Skeletal muscle satellite cell (primary cell): ENCODE results near the gene VPS13A.
"Not testable (repeated sequence)": the region's sequence is repeated elsewhere in the genome, so short reads cannot be mapped to it uniquely, and the experiment has no call there.

Source experiments
- H3K27me3 ChIP-seq: 2 replicates; pipeline ENCODE4 v1.7.0; 2013; ENCODE audit warnings: low read length; ENCODE audit not compliant: control insufficient read depth, insufficient read depth
- H3K36me3 ChIP-seq: 2 replicates; pipeline ENCODE4 v1.7.0; 2013; ENCODE audit warnings: mild to moderate bottlenecking, control low read depth, low read length; ENCODE audit not compliant: insufficient read depth
- H3K4me1 ChIP-seq: 2 replicates; pipeline ENCODE4 v1.7.0; 2013; ENCODE audit warnings: low read length; ENCODE audit not compliant: control insufficient read depth, insufficient read depth
- H3K4me2 ChIP-seq: 2 replicates; pipeline ENCODE4 v1.7.0; 2013; ENCODE audit warnings: mild to moderate bottlenecking, low read length
- H3K4me3 ChIP-seq: 2 replicates; pipeline ENCODE4 v1.7.0; 2013; ENCODE audit warnings: low read length
- H3K9ac ChIP-seq: 2 replicates; pipeline ENCODE4 v1.7.0; 2013; ENCODE audit warnings: mild to moderate bottlenecking, low read depth, low read length, moderate library complexity
- H3K9me3 ChIP-seq: replicated peaks from 2 replicates; pipeline ENCODE4 v1.7.0; 2013; ENCODE audit warnings: mild to moderate bottlenecking, control low read depth, low read length

The VPS13A gene

DNA sequence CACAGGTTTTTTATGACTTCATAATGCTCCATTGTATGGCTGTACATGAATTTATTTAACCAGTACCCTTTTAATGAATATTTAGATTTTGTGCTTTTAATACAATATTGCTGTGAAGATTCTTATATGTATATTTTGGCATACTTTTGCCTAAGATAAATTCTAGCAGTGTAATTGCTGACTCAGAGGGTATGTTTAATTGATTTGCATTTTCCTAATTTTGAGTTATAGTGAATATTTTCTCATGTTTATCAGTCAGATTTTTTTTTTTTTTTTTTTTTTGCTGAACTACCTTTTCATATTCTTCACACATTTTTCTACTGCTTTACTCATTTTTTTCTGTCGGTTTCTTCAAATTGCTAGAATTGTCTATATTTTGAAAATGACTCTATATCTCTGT is 222.6 kb downstream of the VPS13A start:
- H3K4me1 ChIP-seq: peaks cover 46% of the 10 kb centered on the region
- no peak overlapping the region for H3K9ac ChIP-seq
- no peak overlapping the region for H3K4me2 ChIP-seq
- no peak overlapping the region for H3K4me3 ChIP-seq
- H3K9me3 ChIP-seq: no peaks in the 10 kb centered on the region
- no peaks in the 10 kb centered on the region for H3K36me3 ChIP-seq
- H3K27me3 ChIP-seq: no peaks in the 10 kb centered on the region

GRCh38 chr9:77402286-77402685 is 225.0 kb downstream of the VPS13A start:
- H3K36me3 ChIP-seq: no peaks in the 10 kb centered on the region
- peak overlapping the region; percentile 74 for H3K9ac ChIP-seq
- peaks cover 41% of the 10 kb centered on the region for H3K4me1 ChIP-seq

DNA sequence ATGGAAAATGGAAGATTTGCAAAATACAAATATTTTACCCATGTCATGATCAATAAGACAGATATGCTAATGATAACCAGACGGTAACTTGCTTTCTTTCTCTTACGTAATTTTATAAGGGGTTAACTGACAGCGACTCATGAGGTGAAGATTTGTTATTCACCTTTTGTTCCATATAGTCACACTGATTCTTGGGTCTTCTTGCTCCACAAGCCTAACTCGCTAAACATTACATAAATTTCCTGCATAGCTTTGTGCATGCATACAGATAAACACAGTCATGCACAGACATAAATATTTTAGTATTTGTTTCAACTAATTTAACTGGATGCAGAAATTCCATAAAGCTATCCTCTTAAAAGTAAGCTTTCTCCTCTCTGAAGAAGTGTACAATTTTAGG is 225.9 kb downstream of the VPS13A start:
- Histone ChIP-seq H3K36me3 (peaks cover 5% of the 10 kb centered on the region), H3K27me3 (no peaks in the 10 kb centered on the region), H3K4me1 (peaks cover 36% of the 10 kb centered on the region), H3K9ac (no peak overlapping the region), H3K4me2 (no peak overlapping the region), H3K9me3 (no peaks in the 10 kb centered on the region), H3K4me3 (no peak overlapping the region)

More at GRCh38 chr9:77402286-77402685, 225.0 kb downstream of the VPS13A start:
- Histone ChIP-seq H3K4me2 (peak overlapping the region; percentile 67), H3K4me3 (no peak overlapping the region), H3K27me3 (no peaks in the 10 kb centered on the region), H3K9me3 (no peaks in the 10 kb centered on the region)

GRCh38 chr9:77408521-77408920 is 231.2 kb downstream of the VPS13A start:
- H3K4me3 ChIP-seq, H3K36me3 ChIP-seq, H3K27me3 ChIP-seq, H3K9ac ChIP-seq, H3K9me3 ChIP-seq, H3K4me2 ChIP-seq, H3K4me1 ChIP-seq: not testable (repeated sequence)

DNA sequence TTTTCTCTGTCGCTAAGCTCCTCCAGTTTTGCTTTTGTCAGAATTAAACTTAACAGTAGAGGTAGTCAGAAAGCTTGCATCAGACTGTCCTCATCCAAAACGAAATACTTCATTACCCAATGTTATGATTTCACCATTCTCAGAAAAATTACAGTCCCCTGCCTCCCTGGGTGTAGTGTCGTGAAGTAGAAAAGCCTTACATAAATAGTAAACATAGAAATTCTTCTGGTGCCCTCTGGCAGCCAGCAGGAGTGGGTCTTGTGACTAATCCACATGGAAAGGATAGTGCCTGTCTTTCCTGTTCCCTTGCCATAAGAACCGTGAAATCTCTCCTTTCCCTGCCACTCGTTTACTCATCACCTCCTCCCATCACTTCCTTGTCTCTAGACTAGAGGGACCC is 240.2 kb downstream of the VPS13A start:
- H3K27me3 ChIP-seq: no peaks in the 10 kb centered on the region
- H3K9ac ChIP-seq: peak overlapping the region; percentile 27
- peak overlapping the region; percentile 2 for H3K4me2 ChIP-seq
- H3K36me3 ChIP-seq: no peaks in the 10 kb centered on the region
- H3K4me1 ChIP-seq: peaks cover 27% of the 10 kb centered on the region
- H3K4me3 ChIP-seq: no peak overlapping the region
- H3K9me3 ChIP-seq: no peaks in the 10 kb centered on the region

- Histone ChIP-seq H3K9ac (peak overlapping the region; percentile 8), H3K9me3 (no peaks in the 10 kb centered on the region), H3K36me3 (no peaks in the 10 kb centered on the region), H3K27me3 (no peaks in the 10 kb centered on the region), H3K4me1 (peaks cover 27% of the 10 kb centered on the region), H3K4me2 (no peak overlapping the region), H3K4me3 (no peak overlapping the region)
These were observed 240.9 kb downstream of the VPS13A start for GRCh38 chr9:77418226-77418625.

- no peak overlapping the region for H3K9ac ChIP-seq
- H3K4me3 ChIP-seq: no peak overlapping the region
- no peaks in the 10 kb centered on the region for H3K9me3 ChIP-seq
- no peaks in the 10 kb centered on the region for H3K27me3 ChIP-seq
- no peaks in the 10 kb centered on the region for H3K36me3 ChIP-seq
- H3K4me1 ChIP-seq: peaks cover 36% of the 10 kb centered on the region
- no peak overlapping the region for H3K4me2 ChIP-seq
These were observed 243.3 kb downstream of the VPS13A start for GRCh38 chr9:77420641-77421040.

- Histone ChIP-seq H3K9ac (no peak overlapping the region), H3K4me3 (no peak overlapping the region), H3K27me3 (no peaks in the 10 kb centered on the region), H3K4me1 (peaks cover 36% of the 10 kb centered on the region), H3K9me3 (no peaks in the 10 kb centered on the region), H3K4me2 (no peak overlapping the region), H3K36me3 (no peaks in the 10 kb centered on the region)
These were observed 244.4 kb downstream of the VPS13A start for GRCh38 chr9:77421506-77422265.

- no peaks in the 10 kb centered on the region for H3K36me3 ChIP-seq
- no peaks in the 10 kb centered on the region for H3K27me3 ChIP-seq
- no peaks in the 10 kb centered on the region for H3K9me3 ChIP-seq
- H3K4me1 ChIP-seq: peaks cover 23% of the 10 kb centered on the region
- no peak overlapping the region for H3K9ac ChIP-seq
- no peak overlapping the region for H3K4me2 ChIP-seq
- H3K4me3 ChIP-seq: no peak overlapping the region
These were observed 245.6 kb downstream of the VPS13A start for GRCh38 chr9:77422969-77423368.

DNA sequence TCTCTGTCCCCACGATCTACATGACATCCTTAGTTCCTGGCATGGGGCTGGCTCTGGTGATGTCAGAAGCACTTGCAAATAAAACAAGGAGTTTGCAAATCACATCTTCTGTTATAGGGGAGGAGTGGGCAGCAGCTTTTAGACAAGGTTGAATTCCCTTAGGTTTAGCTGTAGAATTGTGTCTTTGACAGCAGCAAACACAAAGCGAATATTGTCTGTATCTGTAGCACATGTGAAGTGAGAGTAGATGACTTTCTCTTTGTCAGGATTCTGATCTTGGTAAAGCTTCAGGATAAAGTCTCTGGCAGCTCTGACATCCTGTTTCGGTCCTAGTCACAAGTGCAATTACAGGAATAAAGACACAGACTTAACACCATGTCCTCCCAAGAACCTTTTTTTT is 246.5 kb downstream of the VPS13A start:
- Histone ChIP-seq H3K4me2 (no peak overlapping the region), H3K9me3 (no peaks in the 10 kb centered on the region), H3K4me1 (peaks cover 18% of the 10 kb centered on the region), H3K9ac (no peak overlapping the region), H3K27me3 (no peaks in the 10 kb centered on the region), H3K36me3 (no peaks in the 10 kb centered on the region), H3K4me3 (no peak overlapping the region)

- Histone ChIP-seq H3K27me3 (no peaks in the 10 kb centered on the region), H3K9ac (no peak overlapping the region), H3K4me2 (no peak overlapping the region), H3K9me3 (no peaks in the 10 kb centered on the region), H3K4me3 (no peak overlapping the region), H3K36me3 (no peaks in the 10 kb centered on the region), H3K4me1 (peaks cover 18% of the 10 kb centered on the region)
These were observed 247.7 kb downstream of the VPS13A start for GRCh38 chr9:77424993-77425392.

DNA sequence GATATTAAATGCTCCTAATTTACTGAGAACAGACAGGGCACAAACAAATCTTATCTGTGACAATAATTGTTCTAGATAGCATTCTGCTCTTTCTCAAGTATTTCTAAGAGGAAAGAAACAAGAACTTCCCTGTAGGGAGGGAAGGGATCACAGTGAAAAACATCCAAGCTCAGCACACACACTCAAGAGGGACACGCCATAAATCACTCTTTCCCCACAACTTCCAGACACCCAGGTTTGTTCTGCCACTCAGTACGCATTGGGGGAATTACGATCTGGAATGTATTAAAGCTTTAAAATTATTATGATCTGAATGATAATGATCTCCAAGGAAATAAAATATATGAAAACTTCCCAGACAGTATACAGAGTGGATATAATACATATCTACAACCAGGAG is 249.4 kb downstream of the VPS13A start:
- Histone ChIP-seq H3K4me2 (no peak overlapping the region), H3K9me3 (no peaks in the 10 kb centered on the region), H3K36me3 (no peaks in the 10 kb centered on the region), H3K27me3 (no peaks in the 10 kb centered on the region), H3K4me1 (peaks cover 10% of the 10 kb centered on the region), H3K4me3 (no peak overlapping the region), H3K9ac (no peak overlapping the region)
